HG03060 (cell line): ENCODE results near the gene PITX3.

ENCODE experiments used
- ATAC-seq: cut with Tn5 transposase; IDR thresholded peaks from one replicate; pipeline ENCODE4 v1.9.1; 2021; ENCODE audit warnings: low read depth, moderate number of reproducible peaks; ENCODE audit not compliant: unreplicated experiment

The PITX3 gene

GRCh38 chr10:102241444-102242117, at the start of gene PITX3:
Gene PITX3, minus strand, starts transcription at chr10:102241512. Its CDS starts 9,432 bp downstream, at chr10:102232080.
- no peak for ATAC-seq

GRCh38 chr10:102289840-102290239, 48.5 kb upstream of the PITX3 start:
- no peak for ATAC-seq

GRCh38 chr10:102289356-102289755, 48.0 kb upstream of the PITX3 start:
- ATAC-seq = no peak

GRCh38 chr10:102287991-102288390, 46.7 kb upstream of the PITX3 start:
- no peak for ATAC-seq

- ATAC-seq = no peak
Observed at GRCh38 chr10:102287538-102287937, 46.2 kb upstream of the PITX3 start.

- no peak for ATAC-seq
Observed at GRCh38 chr10:102286216-102286615, 44.9 kb upstream of the PITX3 start.

- ATAC-seq = no peak
Observed at GRCh38 chr10:102285133-102285532, 43.8 kb upstream of the PITX3 start.

GRCh38 chr10:102284531-102284930, 43.2 kb upstream of the PITX3 start:
- no peak for ATAC-seq

GRCh38 chr10:102283890-102284289, 42.6 kb upstream of the PITX3 start:
- ATAC-seq = no peak

- ATAC-seq = no peak
Observed at GRCh38 chr10:102283488-102283887, 42.2 kb upstream of the PITX3 start.

GRCh38 chr10:102281102-102281487, 39.8 kb upstream of the PITX3 start:
- ATAC-seq = no peak

GRCh38 chr10:102280397-102281101, 39.2 kb upstream of the PITX3 start:
- no peak for ATAC-seq

- no peak for ATAC-seq
Observed at GRCh38 chr10:102279104-102279503, 37.8 kb upstream of the PITX3 start.

GRCh38 chr10:102275343-102275742, 34.0 kb upstream of the PITX3 start:
- ATAC-seq = no peak

GRCh38 chr10:102274062-102274461, 32.8 kb upstream of the PITX3 start:
- ATAC-seq = no peak

GRCh38 chr10:102269017-102269416, 27.7 kb upstream of the PITX3 start:
- ATAC-seq = no peak

GRCh38 chr10:102268375-102268888, 27.1 kb upstream of the PITX3 start:
- no peak for ATAC-seq

GRCh38 chr10:102267748-102268147, 26.4 kb upstream of the PITX3 start:
- ATAC-seq = no peak

GRCh38 chr10:102266670-102267069, 25.4 kb upstream of the PITX3 start:
- ATAC-seq = no peak

- no peak for ATAC-seq
Observed at GRCh38 chr10:102264371-102264770, 23.1 kb upstream of the PITX3 start.

GRCh38 chr10:102262744-102263370, 21.5 kb upstream of the PITX3 start:
- ATAC-seq = no peak
